ENCODE measurements around the gene PCGF3.
A peak's percentile ranks its signal among the peaks of the same experiment; 100 is the strongest.
"Not testable (repeated sequence)": the region's sequence is repeated elsewhere in the genome, so short reads cannot be mapped to it uniquely, and the experiment has no call there.

Gene PCGF3

GRCh38 chr4:770022-770421 is 64.4 kb downstream of the PCGF3 start:
- Histone ChIP-seq H3K4me3 (ENCODE audit: low read length) (no peak overlapping the region), H3K4me1 (ENCODE audit: insufficient read depth, low read length) (no peaks in the 10 kb centered on the region), H3K36me3 (ENCODE audit: insufficient read depth, low read length) (peaks cover 78% of the 10 kb centered on the region), H2AFZ (ENCODE audit: low read depth, low read length) (no peak overlapping the region), H3K27me3 (ENCODE audit: insufficient read depth, low read length) (no peaks in the 10 kb centered on the region), H3K9me3 (ENCODE audit: low read length) (peaks cover 3% of the 10 kb centered on the region)

DNA sequence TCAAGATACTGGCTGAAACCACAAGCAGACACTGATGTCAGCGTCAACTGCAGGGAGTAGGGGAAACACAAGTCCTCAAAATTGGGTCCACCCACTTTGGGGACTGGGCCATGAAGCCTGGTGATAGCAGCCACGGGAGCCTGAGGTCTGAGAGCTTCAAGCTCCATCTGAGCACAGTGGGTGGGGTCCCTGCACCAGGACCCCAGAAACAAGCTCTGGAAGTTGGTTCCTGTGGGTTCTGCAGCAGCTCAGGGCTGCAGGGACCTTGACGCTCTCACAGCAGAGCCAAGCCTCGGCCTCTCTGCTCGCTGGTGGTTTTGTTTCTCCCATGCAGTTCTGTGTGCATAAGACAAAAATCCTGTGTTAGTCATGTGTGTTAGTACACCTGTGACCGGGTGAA is 65.8 kb downstream of the PCGF3 start:
- Histone ChIP-seq H3K36me3 (ENCODE audit: insufficient read depth, low read length) (peaks cover 77% of the 10 kb centered on the region), H3K9me3 (ENCODE audit: low read length) (peaks cover 3% of the 10 kb centered on the region), H3K4me3 (ENCODE audit: low read length) (no peak overlapping the region), H3K27me3 (ENCODE audit: insufficient read depth, low read length) (no peaks in the 10 kb centered on the region), H2AFZ (ENCODE audit: low read depth, low read length) (no peak overlapping the region), H3K4me1 (ENCODE audit: insufficient read depth, low read length) (no peaks in the 10 kb centered on the region)

GRCh38 chr4:772118-772517 is 66.5 kb downstream of the PCGF3 start:
- H3K4me3 ChIP-seq (ENCODE audit: low read length): no peak overlapping the region
- no peak overlapping the region for H2AFZ ChIP-seq (ENCODE audit: low read depth, low read length)
- H3K27me3 ChIP-seq (ENCODE audit: insufficient read depth, low read length): no peaks in the 10 kb centered on the region
- H3K36me3 ChIP-seq (ENCODE audit: insufficient read depth, low read length): peaks cover 76% of the 10 kb centered on the region
- H3K4me1 ChIP-seq (ENCODE audit: insufficient read depth, low read length): no peaks in the 10 kb centered on the region
- H3K9me3 ChIP-seq (ENCODE audit: low read length): peaks cover 5% of the 10 kb centered on the region

DNA sequence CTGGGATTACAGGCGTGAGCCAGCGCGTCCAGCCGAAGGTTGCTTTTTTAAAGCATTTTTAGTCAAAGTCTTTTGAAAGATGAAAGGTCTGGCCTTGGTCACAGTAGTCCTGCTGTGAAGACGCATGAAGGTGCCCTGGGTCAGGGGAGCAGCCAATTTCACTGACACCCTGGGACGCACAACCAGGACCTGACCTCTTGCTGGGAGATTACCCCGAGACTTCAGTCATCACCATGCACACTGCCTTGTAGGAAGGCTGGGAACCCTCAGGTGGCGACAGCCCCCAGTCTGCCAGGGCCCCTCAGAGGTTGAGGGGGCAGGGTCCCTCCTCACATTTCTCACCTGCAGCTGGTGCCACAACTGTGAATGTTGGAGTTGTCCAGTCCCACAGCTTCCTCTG is 67.1 kb downstream of the PCGF3 start:
- Histone ChIP-seq H3K4me1 (ENCODE audit: insufficient read depth, low read length) (no peaks in the 10 kb centered on the region), H3K36me3 (ENCODE audit: insufficient read depth, low read length) (peaks cover 76% of the 10 kb centered on the region), H3K27me3 (ENCODE audit: insufficient read depth, low read length) (no peaks in the 10 kb centered on the region)

DNA sequence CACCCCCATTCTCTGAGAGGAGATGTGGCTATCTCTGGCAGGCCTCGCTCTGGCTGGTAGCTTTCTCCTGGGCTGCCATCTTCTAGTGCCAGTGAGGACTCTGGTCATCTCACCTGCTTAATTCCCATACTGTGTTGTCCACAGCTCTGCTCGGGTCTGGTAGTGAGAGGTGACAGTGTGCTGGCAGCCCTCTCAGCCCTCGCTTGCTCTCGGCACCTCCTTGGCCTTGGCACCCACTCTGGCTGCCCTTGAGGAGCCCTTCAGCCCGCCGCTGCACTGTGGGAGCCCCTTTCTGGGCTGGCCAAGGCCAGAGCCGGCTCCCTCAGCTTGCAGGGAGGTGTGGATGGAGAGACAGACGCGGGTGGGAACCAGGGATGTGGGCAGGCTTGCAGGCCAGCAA is 67.6 kb downstream of the PCGF3 start:
- no peaks in the 10 kb centered on the region for H3K4me1 ChIP-seq (ENCODE audit: insufficient read depth, low read length)
- H2AFZ ChIP-seq (ENCODE audit: low read depth, low read length): no peak overlapping the region
- H3K4me3 ChIP-seq (ENCODE audit: low read length): no peak overlapping the region
- H3K27me3 ChIP-seq (ENCODE audit: insufficient read depth, low read length): no peaks in the 10 kb centered on the region
- peaks cover 5% of the 10 kb centered on the region for H3K9me3 ChIP-seq (ENCODE audit: low read length)
- peaks cover 74% of the 10 kb centered on the region for H3K36me3 ChIP-seq (ENCODE audit: insufficient read depth, low read length)

More for the DNA sequence above, 67.1 kb downstream of the PCGF3 start:
- H2AFZ ChIP-seq (ENCODE audit: low read depth, low read length): no peak overlapping the region
- H3K4me3 ChIP-seq (ENCODE audit: low read length): no peak overlapping the region
- peaks cover 5% of the 10 kb centered on the region for H3K9me3 ChIP-seq (ENCODE audit: low read length)

DNA sequence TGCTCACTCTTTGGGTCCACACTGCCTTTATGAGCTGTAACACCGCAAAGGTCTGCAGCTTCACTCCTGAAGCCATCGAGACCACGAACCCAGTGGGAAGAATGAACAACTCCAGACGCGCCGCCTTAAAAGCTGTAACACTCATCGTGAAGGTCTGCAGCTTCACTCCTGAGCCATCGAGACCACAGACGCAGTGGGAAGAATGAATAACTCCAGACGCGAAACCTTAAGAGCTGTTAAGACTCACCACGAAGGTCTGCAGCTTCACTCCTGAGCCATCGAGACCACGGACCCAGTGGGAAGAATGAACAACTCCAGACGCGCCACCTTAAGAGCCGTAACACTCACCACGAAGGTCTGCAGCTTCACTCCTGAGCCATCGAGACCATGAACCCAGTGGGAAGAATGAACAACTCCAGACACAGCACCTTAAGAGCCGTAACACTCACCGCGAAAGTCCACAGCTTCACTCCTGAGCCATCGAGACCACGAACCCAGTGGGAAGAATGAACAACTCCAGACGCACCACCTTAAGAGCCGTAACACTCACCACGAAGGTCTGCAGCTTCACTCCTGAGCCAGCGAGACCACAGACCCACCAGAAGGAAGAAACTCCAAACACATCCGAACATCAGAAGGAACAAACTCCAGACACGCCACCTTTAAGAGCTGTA is 68.9 kb downstream of the PCGF3 start:
- not testable (repeated sequence) for H3K4me1 ChIP-seq (ENCODE audit: insufficient read depth, low read length); H3K27me3 ChIP-seq (ENCODE audit: insufficient read depth, low read length); H3K4me3 ChIP-seq (ENCODE audit: low read length); H2AFZ ChIP-seq (ENCODE audit: low read depth, low read length); H3K9me3 ChIP-seq (ENCODE audit: low read length)
- peaks cover 74% of the 10 kb centered on the region for H3K36me3 ChIP-seq (ENCODE audit: insufficient read depth, low read length)

DNA sequence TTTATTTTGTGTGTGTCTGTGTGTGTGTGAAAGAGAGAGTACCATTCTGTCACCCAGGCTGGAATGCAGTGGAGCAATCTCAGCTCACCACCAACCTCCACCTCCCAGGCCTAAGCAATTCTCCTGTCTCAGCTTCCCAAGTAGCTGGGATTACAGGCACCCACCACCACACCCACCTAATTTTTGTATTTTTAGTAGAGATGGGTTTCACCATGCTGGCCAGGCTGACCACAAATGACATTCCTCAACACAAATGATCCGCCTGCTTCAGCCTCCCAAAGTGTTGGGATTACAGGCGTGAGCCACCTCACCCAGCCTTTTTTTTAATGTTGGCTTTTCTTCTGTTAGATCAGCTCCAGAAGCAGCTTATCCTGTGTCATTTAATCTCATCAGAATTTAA is 69.9 kb downstream of the PCGF3 start:
- not testable (repeated sequence) for H3K4me3 ChIP-seq (ENCODE audit: low read length); H2AFZ ChIP-seq (ENCODE audit: low read depth, low read length); H3K9me3 ChIP-seq (ENCODE audit: low read length); H3K27me3 ChIP-seq (ENCODE audit: insufficient read depth, low read length); H3K4me1 ChIP-seq (ENCODE audit: insufficient read depth, low read length)
- peaks cover 68% of the 10 kb centered on the region for H3K36me3 ChIP-seq (ENCODE audit: insufficient read depth, low read length)

DNA sequence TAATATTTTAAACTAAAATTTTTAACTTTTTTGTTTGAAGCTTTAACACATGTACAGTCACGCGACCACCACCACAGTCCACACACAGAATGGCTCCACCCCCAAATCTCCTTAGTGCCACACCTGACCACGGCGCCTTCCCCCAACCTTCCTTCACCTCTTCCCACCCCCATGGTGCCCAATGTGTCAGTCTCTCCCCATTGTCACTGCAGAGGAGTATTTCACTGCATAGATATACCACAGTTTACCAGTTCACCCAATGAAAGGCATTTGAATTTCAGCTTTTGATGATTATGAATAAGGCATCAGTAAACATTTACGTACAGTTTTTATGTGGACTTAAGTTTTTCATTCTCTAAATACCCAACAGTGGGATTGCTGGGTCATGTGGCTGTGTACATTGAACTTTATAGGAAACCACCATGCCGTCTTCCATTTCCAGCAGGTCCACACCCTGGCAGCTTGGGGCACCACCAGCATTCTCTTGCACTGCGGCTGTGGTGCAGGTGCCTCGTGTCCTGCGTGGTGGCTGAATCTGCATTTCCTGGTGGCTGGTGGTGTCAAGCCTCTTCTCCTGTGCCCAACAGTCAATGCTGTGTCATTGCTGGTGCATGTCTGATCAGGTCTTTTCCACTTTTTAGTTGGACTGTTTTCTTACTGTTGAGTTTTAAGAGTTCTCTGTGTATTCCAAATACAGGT is 71.3 kb downstream of the PCGF3 start:
- Histone ChIP-seq H3K4me1 (ENCODE audit: insufficient read depth, low read length) (peaks cover 10% of the 10 kb centered on the region), H3K27me3 (ENCODE audit: insufficient read depth, low read length) (no peaks in the 10 kb centered on the region), H3K36me3 (ENCODE audit: insufficient read depth, low read length) (peaks cover 61% of the 10 kb centered on the region), H2AFZ (ENCODE audit: low read depth, low read length) (no peak overlapping the region), H3K9me3 (ENCODE audit: low read length) (peaks cover 1% of the 10 kb centered on the region), H3K4me3 (ENCODE audit: low read length) (no peak overlapping the region)

DNA sequence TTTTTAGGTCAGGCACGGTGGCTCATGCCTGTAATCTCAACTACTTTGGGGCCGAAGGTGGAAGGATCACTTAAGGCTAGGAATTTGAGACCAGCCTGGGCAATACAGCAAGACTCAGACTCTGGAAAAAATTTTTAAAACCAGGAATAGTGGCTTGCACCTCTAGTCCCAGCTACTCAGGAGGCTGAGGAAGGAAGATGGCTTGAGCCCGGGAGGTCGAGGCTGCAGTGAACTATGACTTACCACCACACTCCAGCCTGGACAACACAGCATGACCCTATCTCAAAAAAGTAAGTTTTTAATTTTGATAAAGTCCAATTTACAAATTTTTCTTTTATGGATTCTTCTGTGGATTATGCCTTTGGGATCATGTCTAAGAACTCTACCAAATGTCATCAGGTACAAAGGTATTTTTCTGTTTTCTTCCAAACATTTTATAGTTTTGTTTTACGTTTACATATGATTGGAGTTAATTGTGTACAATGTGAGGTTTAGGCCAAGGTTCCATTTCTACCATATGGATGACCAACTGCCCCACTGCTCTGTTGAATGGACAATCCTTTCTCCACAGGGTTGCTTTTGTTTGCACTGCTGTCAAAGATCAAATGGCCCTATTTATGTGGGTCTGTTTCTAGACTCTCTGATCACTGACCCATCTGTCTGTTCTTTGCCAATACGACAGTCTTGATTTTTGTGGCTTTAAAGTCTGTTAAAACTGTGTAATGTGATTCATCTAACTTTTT is 72.1 kb downstream of the PCGF3 start:
- no peak overlapping the region for H2AFZ ChIP-seq (ENCODE audit: low read depth, low read length)
- H3K36me3 ChIP-seq (ENCODE audit: insufficient read depth, low read length): peaks cover 57% of the 10 kb centered on the region
- no peak overlapping the region for H3K4me3 ChIP-seq (ENCODE audit: low read length)
- no peaks in the 10 kb centered on the region for H3K27me3 ChIP-seq (ENCODE audit: insufficient read depth, low read length)
- peaks cover 16% of the 10 kb centered on the region for H3K4me1 ChIP-seq (ENCODE audit: insufficient read depth, low read length)
- peaks cover 1% of the 10 kb centered on the region for H3K9me3 ChIP-seq (ENCODE audit: low read length)

DNA sequence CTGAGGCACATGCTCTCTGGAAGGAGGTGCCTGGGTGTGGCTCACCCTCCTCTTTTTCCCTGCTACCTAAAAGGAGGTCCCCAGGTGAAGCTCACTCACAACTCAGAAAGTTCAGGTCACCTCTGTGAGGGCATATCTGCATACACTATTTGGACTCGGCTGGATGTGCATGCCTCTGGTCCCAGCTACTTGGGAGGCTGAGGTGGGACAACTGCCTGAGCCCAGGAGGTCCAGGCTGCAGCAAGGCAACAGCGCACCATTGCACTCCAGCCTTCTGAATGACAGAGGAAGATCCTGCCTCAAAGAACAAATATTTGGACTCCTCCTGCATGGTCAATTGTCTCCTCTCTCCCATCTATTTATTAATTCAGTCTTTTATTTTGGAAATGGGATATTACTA is 73.9 kb downstream of the PCGF3 start:
- Histone ChIP-seq H2AFZ (ENCODE audit: low read depth, low read length) (no peak overlapping the region), H3K9me3 (ENCODE audit: low read length) (peaks cover 1% of the 10 kb centered on the region), H3K27me3 (ENCODE audit: insufficient read depth, low read length) (peaks cover 2% of the 10 kb centered on the region), H3K4me1 (ENCODE audit: insufficient read depth, low read length) (peaks cover 16% of the 10 kb centered on the region), H3K4me3 (ENCODE audit: low read length) (no peak overlapping the region), H3K36me3 (ENCODE audit: insufficient read depth, low read length) (peaks cover 48% of the 10 kb centered on the region)

GRCh38 chr4:780255-780654 is 74.6 kb downstream of the PCGF3 start:
- H3K9me3 ChIP-seq (ENCODE audit: low read length); H3K27me3 ChIP-seq (ENCODE audit: insufficient read depth, low read length); H2AFZ ChIP-seq (ENCODE audit: low read depth, low read length): not testable (repeated sequence)
- peak overlapping the region; percentile 98 for H3K4me3 ChIP-seq (ENCODE audit: low read length)
- peaks cover 41% of the 10 kb centered on the region for H3K36me3 ChIP-seq (ENCODE audit: insufficient read depth, low read length)
- peaks cover 16% of the 10 kb centered on the region for H3K4me1 ChIP-seq (ENCODE audit: insufficient read depth, low read length)

DNA sequence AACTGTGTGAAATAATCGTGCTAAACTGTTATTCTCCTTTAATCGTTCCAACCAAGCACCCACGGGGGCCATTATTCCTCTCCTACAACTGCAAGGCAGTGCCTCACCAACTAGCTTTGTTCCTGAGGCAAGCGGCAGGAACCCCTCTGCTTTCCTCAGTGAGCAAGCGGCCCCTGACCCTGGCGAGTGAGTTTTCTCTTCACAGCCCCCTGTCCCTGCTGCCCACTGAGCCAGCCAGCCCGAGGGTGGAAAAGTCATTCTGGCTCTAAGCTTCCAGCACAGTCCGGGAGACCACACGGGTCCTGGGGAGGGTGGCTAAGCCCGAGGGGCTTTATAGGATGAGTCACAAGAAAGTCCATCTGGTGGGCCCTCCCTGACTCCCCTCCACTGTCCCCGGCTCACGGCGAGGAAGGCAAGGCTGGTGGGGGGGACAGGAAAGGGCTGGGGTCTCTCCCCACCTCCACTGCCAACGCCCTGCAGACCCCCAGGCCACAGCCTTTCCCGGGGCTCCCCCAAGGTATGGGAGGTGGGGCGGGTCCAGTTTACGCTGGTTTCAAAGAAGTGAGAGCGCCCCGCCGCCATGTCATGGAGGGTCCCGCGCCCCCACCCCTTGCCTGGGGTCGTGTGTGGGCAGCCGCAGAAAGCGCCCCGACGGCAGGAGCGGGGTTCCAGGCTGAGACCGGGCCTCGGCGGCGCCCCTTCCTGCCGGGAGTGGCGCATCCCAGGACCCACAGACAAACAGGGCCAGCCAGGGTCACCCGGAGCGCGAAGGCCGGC is 75.3 kb downstream of the PCGF3 start:
- Histone ChIP-seq H3K4me3 (ENCODE audit: low read length) (peak overlapping the region; percentile 98), H3K36me3 (ENCODE audit: insufficient read depth, low read length) (peaks cover 34% of the 10 kb centered on the region), H2AFZ (ENCODE audit: low read depth, low read length) (peak overlapping the region; percentile 70), H3K4me1 (ENCODE audit: insufficient read depth, low read length) (peaks cover 16% of the 10 kb centered on the region), H3K27me3 (ENCODE audit: insufficient read depth, low read length) (peaks cover 11% of the 10 kb centered on the region), H3K9me3 (ENCODE audit: low read length) (peaks cover 1% of the 10 kb centered on the region)

Data from neuron (in vitro differentiated cells).